OCI-LY7 (cell line): Measurements from ENCODE around the gene LRRC39.

Source experiments
- EZH2phosphoT487 ChIP-seq: fragments of 200-600 bp; sonication (generic); IDR thresholded peaks from 2 replicates; pipeline ENCODE4 v1.6.1; 2018; ENCODE audit warnings: low read depth, borderline replicate concordance, mild to moderate bottlenecking, mixed run types, antibody characterized with exemption, low read length, moderate library complexity, mixed read lengths
- TF ChIP-seq, protein P1 (sequence below): fragments of 200-600 bp; sonication (generic); conservative IDR thresholded peaks from 2 replicates; pipeline ENCODE4 v1.5.1; 2014; ENCODE audit warnings: mild to moderate bottlenecking, antibody characterized with exemption, low read length, moderate library complexity, mixed read lengths

GRCh38 chr1:100151679-100152078 lies 26.4 kb downstream of the LRRC39 start:
- TF ChIP-seq, protein P1, sequence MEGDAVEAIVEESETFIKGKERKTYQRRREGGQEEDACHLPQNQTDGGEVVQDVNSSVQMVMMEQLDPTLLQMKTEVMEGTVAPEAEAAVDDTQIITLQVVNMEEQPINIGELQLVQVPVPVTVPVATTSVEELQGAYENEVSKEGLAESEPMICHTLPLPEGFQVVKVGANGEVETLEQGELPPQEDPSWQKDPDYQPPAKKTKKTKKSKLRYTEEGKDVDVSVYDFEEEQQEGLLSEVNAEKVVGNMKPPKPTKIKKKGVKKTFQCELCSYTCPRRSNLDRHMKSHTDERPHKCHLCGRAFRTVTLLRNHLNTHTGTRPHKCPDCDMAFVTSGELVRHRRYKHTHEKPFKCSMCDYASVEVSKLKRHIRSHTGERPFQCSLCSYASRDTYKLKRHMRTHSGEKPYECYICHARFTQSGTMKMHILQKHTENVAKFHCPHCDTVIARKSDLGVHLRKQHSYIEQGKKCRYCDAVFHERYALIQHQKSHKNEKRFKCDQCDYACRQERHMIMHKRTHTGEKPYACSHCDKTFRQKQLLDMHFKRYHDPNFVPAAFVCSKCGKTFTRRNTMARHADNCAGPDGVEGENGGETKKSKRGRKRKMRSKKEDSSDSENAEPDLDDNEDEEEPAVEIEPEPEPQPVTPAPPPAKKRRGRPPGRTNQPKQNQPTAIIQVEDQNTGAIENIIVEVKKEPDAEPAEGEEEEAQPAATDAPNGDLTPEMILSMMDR, result no peak
- no peak for TF ChIP-seq EZH2phosphoT487
